GM23338 (cell line): Measurements from ENCODE around the gene COL25A1. TPM values are rescaled to one million over a fixed set of nuclear protein-coding genes. Genes with fewer than 3 reads are reported as not detected.

Experiments used
- ATAC-seq: fragments of 200-7000 bp; cut with Tn5 transposase; 3 replicates; pipeline ENCODE4 v1.9.1; 2020
- DNase-seq: peaks from one replicate; pipeline ENCODE4 v3.0.0-alpha.2; 2015; ENCODE audit warnings: low spot score
- H2AFZ ChIP-seq: fragments of 200-600 bp; sonication (generic); 2 replicates; pipeline ENCODE4 v1.8.0; 2016; ENCODE audit warnings: antibody characterized with exemption, mild to moderate bottlenecking, moderate library complexity
- H3F3A ChIP-seq: fragments of 200-600 bp; sonication (generic); replicated peaks from 2 replicates; pipeline ENCODE4 v1.8.0; 2017; ENCODE audit warnings: antibody characterized with exemption, mixed run types, low read depth
- H3K27ac ChIP-seq: fragments of 200-600 bp; sonication (generic); 2 replicates; pipeline ENCODE4 v1.6.1; 2016; ENCODE audit warnings: low read depth
- H3K27me3 ChIP-seq: fragments of 200-600 bp; sonication (generic); 2 replicates; pipeline ENCODE4 v1.8.0; 2016; ENCODE audit warnings: mild to moderate bottlenecking, mixed run types, moderate library complexity; ENCODE audit not compliant: insufficient read depth
- H3K36me3 ChIP-seq: fragments of 200-600 bp; sonication (generic); 2 replicates; pipeline ENCODE4 v1.8.0; 2016; ENCODE audit warnings: mild to moderate bottlenecking; ENCODE audit not compliant: insufficient read depth
- H3K4me1 ChIP-seq: fragments of 200-600 bp; sonication (generic); 2 replicates; pipeline ENCODE4 v1.8.0; 2016; ENCODE audit warnings: mild to moderate bottlenecking, moderate library complexity; ENCODE audit not compliant: insufficient read depth
- H3K4me2 ChIP-seq: fragments of 200-600 bp; sonication (generic); 2 replicates; pipeline ENCODE4 v1.7.1; 2017; ENCODE audit warnings: mixed run types
- H3K4me3 ChIP-seq: fragments of 200-600 bp; sonication (generic); 2 replicates; pipeline ENCODE4 v1.6.1; 2016; ENCODE audit warnings: mixed run types
- H3K79me2 ChIP-seq: fragments of 200-600 bp; sonication (generic); replicated peaks from 2 replicates; pipeline ENCODE4 v1.8.0; 2017; ENCODE audit warnings: mild to moderate bottlenecking; ENCODE audit not compliant: insufficient read depth
- H3K9me2 ChIP-seq: fragments of 200-600 bp; sonication (generic); 2 replicates; pipeline ENCODE4 v1.8.0; 2017; ENCODE audit not compliant: insufficient read depth
- H4K20me1 ChIP-seq: fragments of 200-600 bp; sonication (generic); replicated peaks from 2 replicates; pipeline ENCODE4 v1.8.0; 2017; ENCODE audit warnings: mild to moderate bottlenecking; ENCODE audit not compliant: insufficient read depth
- H3K27ac Mint-ChIP-seq: 2 replicates; pipeline ENCODE4 v1.8.0; 2020; ENCODE audit warnings: inconsistent platforms, mild to moderate bottlenecking, moderate library complexity, mixed read lengths
- H3K27me3 Mint-ChIP-seq: 3 replicates; pipeline ENCODE4 v1.8.0; 2022; ENCODE audit warnings: low read depth, mild to moderate bottlenecking, moderate library complexity, mixed read lengths, inconsistent platforms; ENCODE audit not compliant: insufficient read depth, poor library complexity
- H3K36me3 Mint-ChIP-seq: 3 replicates; pipeline ENCODE4 v1.8.0; 2021; ENCODE audit warnings: low read depth, mild to moderate bottlenecking, inconsistent platforms, moderate library complexity, mixed read lengths
- H3K4me1 Mint-ChIP-seq: 3 replicates; pipeline ENCODE4 v1.8.0; 2020; ENCODE audit warnings: mild to moderate bottlenecking, inconsistent platforms, mixed read lengths
- H3K4me3 Mint-ChIP-seq: 3 replicates; pipeline ENCODE4 v1.8.0; 2021; ENCODE audit warnings: moderate library complexity, mild to moderate bottlenecking, inconsistent platforms, mixed read lengths
- H3K9me3 Mint-ChIP-seq: 3 replicates; pipeline ENCODE4 v1.8.0; 2020; ENCODE audit warnings: moderate library complexity, mild to moderate bottlenecking, inconsistent platforms, mixed read lengths
- CREB1 ChIP-seq: fragments of 250-450 bp; sonication (Bioruptor Pico); IDR thresholded peaks from 2 replicates; pipeline ENCODE4 v1.5.0; 2020; ENCODE audit warnings: low read depth, mild to moderate bottlenecking, moderate library complexity
- CTCF ChIP-seq, 2 experiments: fragments of 200-600 bp in 1 of 2; sonication (generic) in 1 of 2; conservative IDR thresholded peaks; 2 replicates each; pipeline versions ENCODE4 v1.5.1 to v1.6.1; 2016 to 2017; ENCODE audit warnings: antibody characterized with exemption in 2 of 2, low read depth in 2 of 2, mild to moderate bottlenecking in 2 of 2, moderate library complexity in 1 of 2
- ETS1 ChIP-seq: IDR thresholded peaks from 2 replicates; pipeline ENCODE4 v1.6.1; 2016; ENCODE audit warnings: antibody characterized with exemption
- EZH2 ChIP-seq: fragments of 200-600 bp; sonication (generic); IDR thresholded peaks from one replicate; pipeline ENCODE4 v1.8.0; 2017; ENCODE audit warnings: antibody characterized with exemption, mild to moderate bottlenecking, low read depth; ENCODE audit not compliant: unreplicated experiment
- EZH2phosphoT487 ChIP-seq: fragments of 200-600 bp; sonication (generic); IDR thresholded peaks from one replicate; pipeline ENCODE4 v1.8.1; 2018; ENCODE audit warnings: antibody characterized with exemption; ENCODE audit not compliant: unreplicated experiment
- JUNB ChIP-seq: IDR thresholded peaks from one replicate; pipeline ENCODE4 v1.6.1; 2016; ENCODE audit warnings: antibody characterized with exemption; ENCODE audit not compliant: unreplicated experiment
- NANOG ChIP-seq: IDR thresholded peaks from 2 replicates; pipeline ENCODE4 v1.6.1; 2016; ENCODE audit warnings: antibody characterized with exemption, borderline replicate concordance
- POLR2AphosphoS5 ChIP-seq: IDR thresholded peaks from 2 replicates; pipeline ENCODE4 v1.6.1; 2016; ENCODE audit warnings: antibody characterized with exemption, low read depth
- STAT1 ChIP-seq: IDR thresholded peaks from one replicate; pipeline ENCODE4 v1.6.1; 2016; ENCODE audit warnings: antibody characterized with exemption; ENCODE audit not compliant: unreplicated experiment
- ZNF114 ChIP-seq: fragments of 250-450 bp; sonication (Bioruptor Pico); IDR thresholded peaks from 2 replicates; pipeline ENCODE4 v1.5.0; 2020; ENCODE audit warnings: mild to moderate bottlenecking, moderate library complexity
- ZNF331 ChIP-seq: fragments of 250-450 bp; sonication (Bioruptor Pico); IDR thresholded peaks from 2 replicates; pipeline ENCODE4 v1.5.0; 2020; ENCODE audit warnings: low read depth, mild to moderate bottlenecking, moderate library complexity
- ZNF462 ChIP-seq: fragments of 250-450 bp; sonication (Bioruptor Pico); IDR thresholded peaks from 2 replicates; pipeline ENCODE4 v1.5.0; 2020; ENCODE audit warnings: mild to moderate bottlenecking, moderate library complexity
- polyA plus RNA-seq: library from polyadenylated mRNA; unstranded; fragments of >200 nt; fragmentation: Nextera tagmentation; extraction: Ambion mirVana; gene quantifications from 2 replicates; pipeline ENCODE4 v1.2.1, GENCODE V29; 2016
- total RNA-seq: library from RNA; depleted of rRNA; stranded (reverse); fragments of >200 nt; shearing (Covaris generic); gene quantifications from 2 replicates; pipeline ENCODE4 v1.2.3, GENCODE V29; 2014
- TF ChIP-seq, protein P1 (sequence below): IDR thresholded peaks from one replicate; pipeline ENCODE4 v1.6.1; 2018; ENCODE audit warnings: antibody characterized with exemption; ENCODE audit not compliant: unreplicated experiment

Gene COL25A1
- total and polyA plus RNA-seq, 2 experiments from 2014 or later = 3.9 to 5.6 TPM

GRCh38 chr4:108787724-108788123 lies 514.7 kb downstream of the COL25A1 start:
- H4K20me1 ChIP-seq = no peaks in the 10 kb centered on the region
- no peak for TF ChIP-seq EZH2phosphoT487
- no peak for TF ChIP-seq JUNB
- TF ChIP-seq ZNF331 = no peak
- TF ChIP-seq STAT1 = no peak
- TF ChIP-seq CTCF (conservative IDR thresholded peaks at IDR 0.05; ENCODE audit: low read depth in 2 of 2) = no peak
- no peak for TF ChIP-seq EZH2
- TF ChIP-seq CREB1 = no peak
- TF ChIP-seq POLR2AphosphoS5 = no peak
- no peak for TF ChIP-seq ZNF114
- no peak for TF ChIP-seq ETS1
- TF ChIP-seq ZNF462 (CRISPR knock-in tag) = no peak
- TF ChIP-seq NANOG = no peak
- TF ChIP-seq, protein P1, sequence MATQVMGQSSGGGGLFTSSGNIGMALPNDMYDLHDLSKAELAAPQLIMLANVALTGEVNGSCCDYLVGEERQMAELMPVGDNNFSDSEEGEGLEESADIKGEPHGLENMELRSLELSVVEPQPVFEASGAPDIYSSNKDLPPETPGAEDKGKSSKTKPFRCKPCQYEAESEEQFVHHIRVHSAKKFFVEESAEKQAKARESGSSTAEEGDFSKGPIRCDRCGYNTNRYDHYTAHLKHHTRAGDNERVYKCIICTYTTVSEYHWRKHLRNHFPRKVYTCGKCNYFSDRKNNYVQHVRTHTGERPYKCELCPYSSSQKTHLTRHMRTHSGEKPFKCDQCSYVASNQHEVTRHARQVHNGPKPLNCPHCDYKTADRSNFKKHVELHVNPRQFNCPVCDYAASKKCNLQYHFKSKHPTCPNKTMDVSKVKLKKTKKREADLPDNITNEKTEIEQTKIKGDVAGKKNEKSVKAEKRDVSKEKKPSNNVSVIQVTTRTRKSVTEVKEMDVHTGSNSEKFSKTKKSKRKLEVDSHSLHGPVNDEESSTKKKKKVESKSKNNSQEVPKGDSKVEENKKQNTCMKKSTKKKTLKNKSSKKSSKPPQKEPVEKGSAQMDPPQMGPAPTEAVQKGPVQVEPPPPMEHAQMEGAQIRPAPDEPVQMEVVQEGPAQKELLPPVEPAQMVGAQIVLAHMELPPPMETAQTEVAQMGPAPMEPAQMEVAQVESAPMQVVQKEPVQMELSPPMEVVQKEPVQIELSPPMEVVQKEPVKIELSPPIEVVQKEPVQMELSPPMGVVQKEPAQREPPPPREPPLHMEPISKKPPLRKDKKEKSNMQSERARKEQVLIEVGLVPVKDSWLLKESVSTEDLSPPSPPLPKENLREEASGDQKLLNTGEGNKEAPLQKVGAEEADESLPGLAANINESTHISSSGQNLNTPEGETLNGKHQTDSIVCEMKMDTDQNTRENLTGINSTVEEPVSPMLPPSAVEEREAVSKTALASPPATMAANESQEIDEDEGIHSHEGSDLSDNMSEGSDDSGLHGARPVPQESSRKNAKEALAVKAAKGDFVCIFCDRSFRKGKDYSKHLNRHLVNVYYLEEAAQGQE = no peak
- no peaks in the 10 kb centered on the region for H3K79me2 ChIP-seq
- ATAC-seq (no peak), DNase-seq (no peak)
- H3K9me2 ChIP-seq = no peaks in the 10 kb centered on the region
- no peaks in the 10 kb centered on the region for H3K27me3 ChIP-seq
- no peak overlapping the region for H3K27ac ChIP-seq
- Mint-ChIP-seq H3K9me3 (no peaks in the 10 kb centered on the region), H3K27me3 (peaks cover 4% of the 10 kb centered on the region), H3K4me1 (peaks cover 9% of the 10 kb centered on the region; the same call in 1 of the 3 replicates), H3K27ac (no peak overlapping the region), H3K4me3 (no peak overlapping the region), H3K36me3 (no peaks in the 10 kb centered on the region)
- H3K4me1 ChIP-seq = no peaks in the 10 kb centered on the region
- no peaks in the 10 kb centered on the region for H3K36me3 ChIP-seq
- no peak overlapping the region for H3K4me2 ChIP-seq
- no peaks in the 10 kb centered on the region for H3F3A ChIP-seq
- no peak overlapping the region for H3K4me3 ChIP-seq
- H2AFZ ChIP-seq = no peak overlapping the region
